SK-N-SH treated with all-trans-retinoic acid at 6 μM for 48 hours (cell line): Measurements from ENCODE around the gene IL16.

Source experiments
- ATAC-seq: fragments of 200-7000 bp; cut with Tn5 transposase; 3 replicates; pipeline ENCODE4 v1.9.1; 2020; ENCODE audit warnings: mild to moderate bottlenecking, moderate library complexity
- ARNTL ChIP-seq: fragments of 450-650 bp; formaldehyde crosslinking; IDR thresholded peaks from 2 replicates; pipeline ENCODE4 v1.5.0; 2020; ENCODE audit warnings: low read depth, mild to moderate bottlenecking, moderate library complexity, borderline replicate concordance
- BACH2 ChIP-seq: fragments of 250-450 bp; sonication (Bioruptor Pico); IDR thresholded peaks from 2 replicates; pipeline ENCODE4 v1.9.0; 2021; ENCODE audit warnings: mild to moderate bottlenecking, borderline replicate concordance
- CREB5 ChIP-seq: fragments of 250-450 bp; sonication (Bioruptor Pico); IDR thresholded peaks from 2 replicates; pipeline ENCODE4 v1.5.1; 2020; ENCODE audit warnings: low read depth, mild to moderate bottlenecking, moderate library complexity
- CSDC2 ChIP-seq: fragments of 250-450 bp; sonication (Bioruptor Pico); IDR thresholded peaks from 2 replicates; pipeline ENCODE4 v1.5.0; 2020; ENCODE audit warnings: mild to moderate bottlenecking, moderate library complexity
- ESRRG ChIP-seq: fragments of 250-450 bp; sonication (Bioruptor Pico); IDR thresholded peaks from 2 replicates; pipeline ENCODE4 v1.6.1; 2021; ENCODE audit warnings: mild to moderate bottlenecking
- GLIS3 ChIP-seq: fragments of 250-450 bp; sonication (Bioruptor Pico); IDR thresholded peaks from 2 replicates; pipeline ENCODE4 v1.5.0; 2020; ENCODE audit warnings: mild to moderate bottlenecking, moderate library complexity
- ISL1 ChIP-seq: fragments of 250-450 bp; sonication (Bioruptor Pico); IDR thresholded peaks from 2 replicates; pipeline ENCODE4 v2.1.2; 2022; ENCODE audit warnings: mild to moderate bottlenecking, moderate library complexity
- OSR1 ChIP-seq: fragments of 250-450 bp; sonication (Bioruptor Pico); IDR thresholded peaks from 2 replicates; pipeline ENCODE4 v1.8.0; 2022; ENCODE audit warnings: moderate library complexity, mild to moderate bottlenecking, inconsistent platforms
- PATZ1 ChIP-seq: fragments of 250-450 bp; sonication (Bioruptor Pico); IDR thresholded peaks from 2 replicates; pipeline ENCODE4 v1.8.0; 2020; ENCODE audit warnings: mild to moderate bottlenecking, moderate library complexity, borderline replicate concordance
- POU6F1 ChIP-seq: fragments of 250-450 bp; sonication (Bioruptor Pico); IDR thresholded peaks from 2 replicates; pipeline ENCODE4 v1.8.0; 2021; ENCODE audit warnings: low read depth, mild to moderate bottlenecking, moderate library complexity, borderline replicate concordance
- PPARA ChIP-seq: fragments of 250-450 bp; sonication (Bioruptor Pico); IDR thresholded peaks from 2 replicates; pipeline ENCODE4 v1.5.0; 2020; ENCODE audit warnings: mild to moderate bottlenecking, borderline replicate concordance
- RARB ChIP-seq: fragments of 250-450 bp; sonication (Bioruptor Pico); IDR thresholded peaks from 2 replicates; pipeline ENCODE4 v1.8.0; 2021; ENCODE audit warnings: mild to moderate bottlenecking, moderate library complexity
- SNAI2 ChIP-seq: fragments of 250-450 bp; sonication (Bioruptor Pico); IDR thresholded peaks from 2 replicates; pipeline ENCODE4 v1.5.0; 2020; ENCODE audit warnings: mild to moderate bottlenecking, moderate library complexity
- TCF4 ChIP-seq: fragments of 250-450 bp; sonication (Bioruptor Pico); IDR thresholded peaks from 2 replicates; pipeline ENCODE4 v1.8.0; 2021; ENCODE audit warnings: mild to moderate bottlenecking, moderate library complexity, borderline replicate concordance
- TOX ChIP-seq: fragments of 250-450 bp; sonication (Bioruptor Pico); IDR thresholded peaks from 2 replicates; pipeline ENCODE4 v1.8.0; 2021; ENCODE audit warnings: mild to moderate bottlenecking, moderate library complexity, borderline replicate concordance
- TSHZ2 ChIP-seq: fragments of 250-450 bp; sonication (Bioruptor Pico); IDR thresholded peaks from 2 replicates; pipeline ENCODE4 v1.5.0; 2020; ENCODE audit warnings: mild to moderate bottlenecking, moderate library complexity
- ZC3H10 ChIP-seq: fragments of 250-450 bp; sonication (Bioruptor Pico); IDR thresholded peaks from 2 replicates; pipeline ENCODE4 v1.5.1; 2021; ENCODE audit warnings: mild to moderate bottlenecking, moderate library complexity
- ZFP3 ChIP-seq: fragments of 250-450 bp; sonication (Bioruptor Pico); IDR thresholded peaks from 2 replicates; pipeline ENCODE4 v1.5.0; 2020; ENCODE audit warnings: mild to moderate bottlenecking, moderate library complexity
- ZNF8 ChIP-seq: fragments of 450-650 bp; formaldehyde crosslinking; IDR thresholded peaks from 2 replicates; pipeline ENCODE4 v1.5.0; 2020; ENCODE audit warnings: mild to moderate bottlenecking, moderate library complexity

Gene IL16

GRCh38 chr15:81196576-81197254 is at the start of gene IL16:
IL16 (plus strand) TSS chr15:81196879; CDS start chr15:81225400, 28,521 bp downstream.
- no peak for TF ChIP-seq ZNF8 (CRISPR knock-in tag)
- no peak for TF ChIP-seq ZC3H10 (CRISPR knock-in tag)
- no peak for TF ChIP-seq PATZ1 (CRISPR knock-in tag)
- no peak for TF ChIP-seq ARNTL
- TF ChIP-seq TSHZ2 (CRISPR knock-in tag) = no peak
- TF ChIP-seq CSDC2 (CRISPR knock-in tag) = no peak
- no peak for TF ChIP-seq OSR1 (CRISPR knock-in tag)
- TF ChIP-seq ISL1 = no peak
- no peak; the same call in 2 of the 3 replicates for ATAC-seq

GRCh38 chr15:81151389-81151788 is 45.3 kb upstream of the IL16 start:
- ATAC-seq = no peak
- TF ChIP-seq ZNF8 (CRISPR knock-in tag) = no peak
- no peak for TF ChIP-seq PPARA (CRISPR knock-in tag)
- no peak for TF ChIP-seq TCF4 (CRISPR knock-in tag)
- TF ChIP-seq TSHZ2 (CRISPR knock-in tag) = no peak
- no peak for TF ChIP-seq ZFP3 (CRISPR knock-in tag)
- TF ChIP-seq POU6F1 (CRISPR knock-in tag) = no peak

- ATAC-seq = no peak
- TF ChIP-seq SNAI2 = no peak
- TF ChIP-seq BACH2 (CRISPR knock-in tag) = no peak
- no peak for TF ChIP-seq ZNF8 (CRISPR knock-in tag)
- no peak for TF ChIP-seq PPARA (CRISPR knock-in tag)
- TF ChIP-seq ZFP3 (CRISPR knock-in tag) = no peak
- TF ChIP-seq CREB5 (CRISPR knock-in tag) = no peak
- TF ChIP-seq ISL1 = no peak
- no peak for TF ChIP-seq TOX
- TF ChIP-seq RARB (CRISPR knock-in tag) = no peak
- TF ChIP-seq GLIS3 (CRISPR knock-in tag) = no peak
- no peak for TF ChIP-seq CSDC2 (CRISPR knock-in tag)
- no peak for TF ChIP-seq ESRRG (CRISPR knock-in tag)
- no peak for TF ChIP-seq ARNTL
Observed at GRCh38 chr15:81152339-81152738, 44.3 kb upstream of the IL16 start.
